ENCODE results near the gene SLC10A7. TPM values are rescaled to one million over a fixed set of nuclear protein-coding genes. Genes with fewer than 3 reads are reported as not detected.
A peak's percentile ranks its signal among the peaks of the same experiment; 100 is the strongest.

Gene SLC10A7
- total RNA-seq, 1 donor from 2014 or later, result 10.5 TPM

DNA sequence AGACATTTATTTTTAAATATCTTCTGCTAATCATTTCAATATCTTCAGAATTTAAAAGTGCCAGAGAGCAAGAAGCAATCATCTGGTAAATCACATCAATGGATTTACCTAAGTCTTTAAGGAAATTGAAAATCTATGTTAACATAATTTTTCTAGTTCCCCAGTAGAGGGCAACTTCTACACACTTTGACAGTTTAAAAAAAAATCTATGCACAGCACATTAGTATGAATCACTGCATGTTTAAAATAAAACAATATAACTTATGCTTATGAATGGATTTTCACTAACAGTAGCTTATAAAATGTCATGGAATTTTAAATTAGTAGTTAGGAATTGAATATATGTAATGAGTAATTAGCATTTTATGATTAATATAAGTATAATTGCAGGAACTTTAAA is 180.9 kb downstream of the SLC10A7 start:
- Mint-ChIP-seq H3K36me3 (ENCODE audit: unreplicated experiment) (no peaks in the 10 kb centered on the region), H3K27ac (ENCODE audit: unreplicated experiment) (no peak overlapping the region), H3K9me3 (ENCODE audit: unreplicated experiment) (no peaks in the 10 kb centered on the region), H3K4me3 (ENCODE audit: unreplicated experiment) (no peak overlapping the region), H3K27me3 (ENCODE audit: unreplicated experiment) (no peaks in the 10 kb centered on the region), H3K4me1 (ENCODE audit: unreplicated experiment) (peaks cover 19% of the 10 kb centered on the region)
- peak; percentile 63 for TF ChIP-seq CTCF (IDR thresholded peaks at IDR 0.05)
- DNase-seq (ENCODE audit: extremely low spot score, unreplicated experiment), result no peak

- DNase-seq (ENCODE audit: extremely low spot score, unreplicated experiment), result no peak
- H3K9me3 Mint-ChIP-seq (ENCODE audit: unreplicated experiment), result no peaks in the 10 kb centered on the region
- H3K4me1 Mint-ChIP-seq (ENCODE audit: unreplicated experiment), result peaks cover 19% of the 10 kb centered on the region
- H3K27me3 Mint-ChIP-seq (ENCODE audit: unreplicated experiment), result no peaks in the 10 kb centered on the region
- peak; percentile 9 for TF ChIP-seq CTCF (IDR thresholded peaks at IDR 0.05)
- H3K27ac Mint-ChIP-seq (ENCODE audit: unreplicated experiment), result no peak overlapping the region
- no peak overlapping the region for H3K4me3 Mint-ChIP-seq (ENCODE audit: unreplicated experiment)
- no peaks in the 10 kb centered on the region for H3K36me3 Mint-ChIP-seq (ENCODE audit: unreplicated experiment)
These were observed 183.2 kb downstream of the SLC10A7 start for GRCh38 chr4:146338512-146338911.

DNA sequence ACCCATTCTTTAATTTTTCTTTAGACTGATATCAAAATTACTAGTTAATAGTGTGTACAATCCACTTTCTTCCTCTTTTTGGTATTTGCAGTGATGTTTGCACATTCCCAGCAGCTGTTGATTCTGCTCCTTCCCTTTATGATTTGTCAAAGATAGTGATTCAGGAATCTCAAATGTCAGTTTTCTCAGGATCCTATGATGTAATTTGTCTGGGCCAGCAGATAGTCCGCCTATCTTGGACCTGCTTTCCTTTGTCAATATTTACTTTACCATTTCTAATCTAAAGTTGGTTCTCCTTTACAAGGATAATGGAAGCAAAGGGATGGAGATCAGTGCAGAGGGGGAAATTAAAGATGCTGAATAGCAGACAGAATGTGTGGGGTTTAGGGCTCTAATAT is 185.3 kb downstream of the SLC10A7 start:
- no peak for TF ChIP-seq CTCF (IDR thresholded peaks at IDR 0.05)
- DNase-seq (ENCODE audit: extremely low spot score, unreplicated experiment), result no peak
- no peaks in the 10 kb centered on the region for H3K9me3 Mint-ChIP-seq (ENCODE audit: unreplicated experiment)
- H3K4me3 Mint-ChIP-seq (ENCODE audit: unreplicated experiment), result no peak overlapping the region
- H3K27me3 Mint-ChIP-seq (ENCODE audit: unreplicated experiment), result no peaks in the 10 kb centered on the region
- H3K27ac Mint-ChIP-seq (ENCODE audit: unreplicated experiment), result no peak overlapping the region
- H3K4me1 Mint-ChIP-seq (ENCODE audit: unreplicated experiment), result peaks cover 19% of the 10 kb centered on the region
- H3K36me3 Mint-ChIP-seq (ENCODE audit: unreplicated experiment), result no peaks in the 10 kb centered on the region

- Mint-ChIP-seq H3K27me3 (ENCODE audit: unreplicated experiment) (no peaks in the 10 kb centered on the region), H3K36me3 (ENCODE audit: unreplicated experiment) (no peaks in the 10 kb centered on the region), H3K4me1 (ENCODE audit: unreplicated experiment) (peaks cover 20% of the 10 kb centered on the region), H3K9me3 (ENCODE audit: unreplicated experiment) (no peaks in the 10 kb centered on the region), H3K4me3 (ENCODE audit: unreplicated experiment) (no peak overlapping the region), H3K27ac (ENCODE audit: unreplicated experiment) (no peak overlapping the region)
- TF ChIP-seq CTCF (IDR thresholded peaks at IDR 0.05), result no peak
- no peak for DNase-seq (ENCODE audit: extremely low spot score, unreplicated experiment)
These were observed 185.9 kb downstream of the SLC10A7 start for GRCh38 chr4:146335763-146336409.

DNA sequence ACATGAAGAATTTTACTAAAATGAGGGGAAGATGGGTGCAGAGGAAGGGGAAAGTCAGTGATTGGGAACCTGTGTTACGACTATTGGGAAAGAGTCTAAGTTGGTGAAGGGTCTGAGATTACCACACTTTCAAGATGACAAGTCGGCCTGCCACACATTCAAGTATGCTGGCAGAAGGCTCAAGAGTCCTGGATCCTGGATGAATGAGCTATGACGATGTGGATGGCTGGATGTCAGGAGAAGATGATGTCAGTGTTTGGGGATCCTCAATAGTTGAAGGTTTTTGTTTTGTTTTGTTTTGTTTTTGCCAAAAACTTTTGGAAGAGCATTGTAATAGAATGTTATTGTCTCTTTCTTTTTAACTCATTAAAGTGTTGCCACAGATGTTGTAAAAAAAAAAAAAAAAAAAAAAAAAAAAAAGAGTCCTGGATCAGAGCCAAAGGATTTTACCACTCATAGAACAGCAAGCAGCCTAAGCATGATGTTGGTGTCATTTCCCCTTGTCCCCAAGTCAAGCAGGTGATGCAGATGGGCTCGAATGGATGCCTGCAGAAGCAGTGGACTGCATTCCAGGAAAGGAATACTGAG is 186.8 kb downstream of the SLC10A7 start:
- Mint-ChIP-seq H3K27ac (ENCODE audit: unreplicated experiment) (no peak overlapping the region), H3K27me3 (ENCODE audit: unreplicated experiment) (no peaks in the 10 kb centered on the region), H3K9me3 (ENCODE audit: unreplicated experiment) (no peaks in the 10 kb centered on the region), H3K36me3 (ENCODE audit: unreplicated experiment) (no peaks in the 10 kb centered on the region), H3K4me3 (ENCODE audit: unreplicated experiment) (no peak overlapping the region), H3K4me1 (ENCODE audit: unreplicated experiment) (peaks cover 28% of the 10 kb centered on the region)
- no peak for DNase-seq (ENCODE audit: extremely low spot score, unreplicated experiment)
- no peak for TF ChIP-seq CTCF (IDR thresholded peaks at IDR 0.05)
